ENCODE data around the gene PFDN4.

PFDN4 gene

DNA sequence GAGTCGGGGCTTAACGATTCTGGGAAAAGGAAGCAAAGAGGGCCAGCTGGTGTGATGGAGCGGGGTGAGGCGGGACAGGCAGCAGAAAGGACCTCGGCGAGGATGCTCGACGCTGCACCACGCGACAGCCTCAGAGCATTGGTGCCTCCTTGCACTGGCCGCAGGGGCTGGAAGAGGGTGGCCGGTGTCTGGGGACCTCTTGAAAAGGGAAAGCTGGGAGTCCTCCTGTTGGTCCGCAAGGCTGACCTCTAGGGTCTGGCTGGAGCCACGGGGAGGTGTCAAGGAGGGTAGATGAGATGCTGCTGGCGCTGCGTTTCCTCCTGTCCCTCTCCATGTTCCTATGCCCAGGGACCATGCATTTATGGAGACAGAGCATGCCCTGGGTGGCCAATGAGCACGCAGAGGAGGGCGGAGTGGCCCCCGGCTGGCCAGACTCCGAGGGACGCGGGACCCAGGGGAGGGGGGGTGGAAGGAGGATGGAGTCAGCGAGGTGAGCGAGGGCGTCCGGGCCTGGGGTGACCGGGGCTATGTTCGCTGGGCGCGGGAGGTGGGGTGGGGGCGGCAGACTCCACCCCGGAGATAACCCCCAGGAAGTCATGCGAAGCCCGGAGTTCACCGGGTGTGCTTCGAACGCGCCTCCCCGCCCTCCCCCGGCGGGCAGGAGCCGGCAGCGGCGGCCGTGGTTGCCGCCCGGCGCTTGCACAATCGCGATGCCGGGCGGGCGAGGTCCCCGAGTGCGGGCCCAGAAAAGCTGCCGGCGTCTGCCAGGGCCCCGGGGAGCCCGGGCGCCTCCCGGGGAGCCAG, 34.0 kb upstream of the PFDN4 start, which contains the start of gene CYP24A1:
Gene CYP24A1, minus strand, starts transcription at position 334 of the 804 bp plus-strand sequence. CDS start 407 bp downstream, outside the sequence.
- no peak for DNase-seq (ENCODE audit: low read depth, low spot score)

GRCh38 chr20:54174457-54175175, 33.3 kb upstream of the PFDN4 start:
- DNase-seq (ENCODE audit: low read depth, low spot score): no peak

GRCh38 chr20:54176610-54177009, 31.3 kb upstream of the PFDN4 start:
- DNase-seq (ENCODE audit: low read depth, low spot score): no peak

DNA sequence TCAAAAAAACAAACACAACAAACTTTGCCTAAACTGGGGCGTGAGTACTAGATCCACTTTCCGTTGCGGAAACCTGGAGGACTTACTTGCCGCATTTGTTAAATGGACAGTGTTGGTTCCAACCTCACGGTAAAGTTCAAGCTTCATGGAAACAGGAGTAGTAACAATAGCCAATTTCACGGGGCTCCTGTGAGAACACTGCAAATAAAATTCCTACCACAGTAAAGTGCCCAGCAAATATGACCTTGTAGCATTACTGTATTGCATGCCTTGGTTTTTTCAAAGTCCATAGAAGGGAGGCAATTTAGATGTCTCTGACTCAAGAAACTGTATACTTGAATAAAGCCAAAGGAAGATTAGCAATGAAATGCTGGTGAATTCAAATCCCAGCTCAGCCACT, 30.5 kb upstream of the PFDN4 start:
- no peak for DNase-seq (ENCODE audit: low read depth, low spot score)

GRCh38 chr20:54178256-54178655, 29.6 kb upstream of the PFDN4 start:
- DNase-seq (ENCODE audit: low read depth, low spot score): no peak

DNA sequence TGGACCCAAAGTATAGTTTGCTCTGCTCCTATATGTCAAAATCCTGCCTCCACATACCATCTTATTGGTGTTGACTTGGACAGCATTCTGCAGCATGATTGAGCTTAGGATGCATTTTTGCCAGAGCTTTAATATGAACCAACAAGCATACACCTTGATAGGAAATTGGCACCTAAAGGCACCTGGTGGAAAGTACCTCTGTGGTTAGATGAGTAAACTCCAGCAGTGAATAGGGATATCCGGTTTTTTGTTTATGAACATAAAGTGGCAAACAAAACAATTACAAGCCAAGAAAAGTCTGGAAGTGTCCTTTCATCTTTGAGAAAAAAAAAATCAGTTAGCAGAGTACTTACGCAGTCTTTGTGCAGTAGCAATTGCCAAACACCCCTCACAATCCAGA, 27.9 kb upstream of the PFDN4 start:
- DNase-seq (ENCODE audit: low read depth, low spot score): no peak

GRCh38 chr20:54180931-54181330, 27.0 kb upstream of the PFDN4 start:
- DNase-seq (ENCODE audit: low read depth, low spot score): no peak

DNA sequence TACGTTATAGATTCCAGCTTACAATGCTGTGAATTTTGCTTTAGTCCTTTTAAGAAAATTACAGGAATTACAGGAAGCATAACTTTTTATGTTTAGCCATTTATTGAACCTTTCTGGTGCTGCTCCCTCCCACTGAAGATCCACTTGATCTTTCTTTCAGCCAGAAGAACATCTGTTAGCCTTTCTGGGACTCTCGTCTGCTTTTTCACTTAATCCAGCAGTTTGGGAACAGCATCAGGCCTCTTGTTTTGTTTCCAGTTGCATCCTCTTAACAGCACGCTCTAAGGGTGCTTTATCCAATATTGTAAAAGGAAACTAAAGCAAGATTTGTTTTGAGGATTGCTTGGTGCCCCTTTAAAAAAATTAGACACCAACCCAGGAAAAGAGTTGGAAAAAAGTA, 23.8 kb upstream of the PFDN4 start:
- no peak for DNase-seq (ENCODE audit: low read depth, low spot score)

DNA sequence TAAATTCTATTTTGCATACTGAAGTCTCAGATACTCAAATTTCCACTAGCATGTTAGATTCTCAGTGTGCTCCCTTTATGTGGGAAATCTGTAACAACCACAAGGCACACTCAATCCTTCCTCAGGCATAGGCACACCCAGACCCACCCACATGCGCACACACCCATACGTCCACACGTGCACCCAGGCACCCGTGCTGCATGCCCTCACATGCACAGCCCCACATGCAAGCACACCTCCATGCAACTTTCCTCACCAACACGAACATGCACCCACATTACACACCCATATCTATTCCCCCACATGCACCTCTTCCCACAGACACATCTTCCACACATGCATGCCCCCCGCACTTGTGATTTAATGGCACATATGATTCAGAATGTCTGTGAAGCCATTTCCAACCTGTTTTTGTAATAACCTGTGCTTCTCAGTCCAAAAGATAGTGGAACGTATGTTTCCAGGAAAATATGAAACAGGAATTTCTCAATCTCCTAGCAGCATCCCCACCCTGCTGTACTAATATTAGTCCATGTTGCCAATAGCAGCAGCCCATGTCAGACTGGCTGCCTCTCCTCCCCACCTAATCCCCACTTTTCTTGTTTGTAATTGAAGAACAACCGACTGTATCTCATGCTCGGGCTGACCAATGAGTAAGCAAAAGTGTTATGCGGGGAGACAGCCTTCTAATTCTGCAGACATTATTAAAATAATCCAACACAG, 22.8 kb upstream of the PFDN4 start:
- no peak for DNase-seq (ENCODE audit: low read depth, low spot score)

GRCh38 chr20:54188132-54188849, 19.6 kb upstream of the PFDN4 start:
- DNase-seq (ENCODE audit: low read depth, low spot score): no peak

GRCh38 chr20:54189630-54190029, 18.3 kb upstream of the PFDN4 start:
- DNase-seq (ENCODE audit: low read depth, low spot score): no peak

GRCh38 chr20:54190217-54190616, 17.7 kb upstream of the PFDN4 start:
- no peak for DNase-seq (ENCODE audit: low read depth, low spot score)

GRCh38 chr20:54193817-54194216, 14.1 kb upstream of the PFDN4 start:
- no peak for DNase-seq (ENCODE audit: low read depth, low spot score)

- no peak for DNase-seq (ENCODE audit: low read depth, low spot score)
Observed at GRCh38 chr20:54194724-54195438, 13.0 kb upstream of the PFDN4 start.

DNA sequence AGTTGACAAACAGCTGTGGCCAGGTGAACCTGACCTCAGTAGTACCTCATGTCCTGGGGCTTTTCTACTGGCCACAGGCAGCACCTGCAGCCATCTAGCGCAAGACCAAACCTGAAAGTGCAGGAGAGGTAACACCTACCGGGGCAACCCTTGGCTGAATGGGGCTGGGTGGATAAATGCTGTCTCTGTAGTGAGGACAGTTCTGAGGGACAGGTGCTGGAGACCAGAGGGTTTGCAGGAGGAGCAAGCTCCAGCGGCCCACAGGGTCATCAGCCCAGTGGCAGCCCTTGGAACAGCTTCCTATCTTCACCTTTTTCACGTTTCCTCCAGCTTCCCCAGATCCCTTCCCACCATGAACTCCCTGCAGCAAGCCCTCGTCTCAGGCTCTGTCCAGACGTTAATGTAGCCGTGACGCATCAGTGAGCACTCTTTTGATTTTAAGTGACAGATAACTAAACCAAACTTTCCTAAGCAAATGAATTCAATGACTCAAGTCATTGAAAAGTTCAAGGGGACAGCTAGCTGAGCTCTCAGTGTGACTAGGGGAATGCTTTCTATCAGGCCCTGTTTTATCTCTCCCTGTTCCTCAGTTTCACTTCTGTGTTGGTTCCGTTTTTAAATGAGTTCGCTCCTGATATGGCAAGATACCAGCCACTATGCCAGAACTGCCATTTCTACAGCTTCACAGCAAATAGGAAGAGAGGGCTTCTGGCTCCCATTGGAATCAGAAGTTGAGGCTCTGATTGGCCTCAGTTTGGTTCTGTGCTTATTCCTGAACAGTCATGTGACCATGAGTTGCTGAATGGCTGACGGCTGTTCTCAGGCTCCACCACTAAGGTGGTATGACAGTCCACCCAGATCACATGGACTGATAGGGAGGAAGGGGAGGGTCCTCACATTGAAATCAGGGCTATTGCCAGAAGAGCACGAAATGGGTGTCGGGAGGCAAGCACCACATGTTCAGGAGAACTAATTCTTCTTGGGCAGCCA, 12.1 kb upstream of the PFDN4 start:
- no peak for DNase-seq (ENCODE audit: low read depth, low spot score)

GRCh38 chr20:54197621-54198604, 10.0 kb upstream of the PFDN4 start:
- DNase-seq (ENCODE audit: low read depth, low spot score): no peak

- DNase-seq (ENCODE audit: low read depth, low spot score): no peak
Observed at GRCh38 chr20:54199283-54199682, 8.6 kb upstream of the PFDN4 start.

GRCh38 chr20:54199721-54200176, 8.1 kb upstream of the PFDN4 start:
- DNase-seq (ENCODE audit: low read depth, low spot score): peak; percentile 32

All from activated naive CD8-positive, alpha-beta T cell treated with anti-CD3 and anti-CD28 coated beads, Interleukin-2, amount 50 U/mL, for 16 hours (primary cell).